Fibroblast of lung (primary cell): ENCODE measurements around the gene SLC6A1.

Experiments
- CTCF ChIP-seq, 2 donors: IDR thresholded peaks in 1 of 2; conservative IDR thresholded peaks in 1 of 2; 1 replicate in 1 of 2; 2 replicates in 1 of 2; pipeline ENCODE4 v1.5.1; 2011 to 2012; ENCODE audit warnings: low read length in 2 of 2, control low read depth in 1 of 2, inconsistent platforms in 1 of 2, low read depth in 1 of 2, mild to moderate bottlenecking in 1 of 2
- EZH2 ChIP-seq: IDR thresholded peaks from 2 replicates; pipeline ENCODE4 v1.5.1; 2012; ENCODE audit warnings: low read length, control low read depth, mild to moderate bottlenecking; ENCODE audit errors: missing control alignments

- TF ChIP-seq CTCF (conservative IDR thresholded peaks at IDR 0.05 in 1 of 2, IDR thresholded peaks at IDR 0.05 in 1 of 2; ENCODE audit: low read depth in 1 of 2, low read length in 2 of 2) = no peak
- TF ChIP-seq EZH2 = no peak
These were observed 26.7 kb downstream of the SLC6A1 start for GRCh38 chr3:11019116-11019819.
